Epithelial cell of proximal tubule (primary cell): ENCODE data around the gene IRX3. TPM values are rescaled to one million over a fixed set of nuclear protein-coding genes. Genes with fewer than 3 reads are reported as not detected.

Experiments
- DNase-seq: peaks from one replicate; pipeline ENCODE4 v3.0.0-alpha.2; 2011; ENCODE audit warnings: low read depth
- H3K4me3 ChIP-seq: 2 replicates; pipeline ENCODE4 v1.5.1; 2011; ENCODE audit warnings: low read depth, mild to moderate bottlenecking, low read length
- CTCF ChIP-seq: conservative IDR thresholded peaks from 2 replicates; pipeline ENCODE4 v1.5.1; 2012; ENCODE audit warnings: low read depth, mild to moderate bottlenecking, low read length
- total RNA-seq: library from RNA; depleted of rRNA; stranded (reverse); fragments of >200 nt; gene quantifications from 2 replicates; pipeline ENCODE4 v1.2.3, GENCODE V29; 2015

The IRX3 gene
- total RNA-seq, 1 donor from 2014 or later: 28.7 TPM

- no peak for DNase-seq
- no peak for TF ChIP-seq CTCF
- H3K4me3 ChIP-seq: no peak overlapping the region
These were observed 27.2 kb upstream of the IRX3 start for GRCh38 chr16:54313789-54314188.

GRCh38 chr16:54312502-54312991 is 26.0 kb upstream of the IRX3 start:
- no peak for DNase-seq
- no peak overlapping the region for H3K4me3 ChIP-seq
- TF ChIP-seq CTCF: no peak

GRCh38 chr16:54309341-54309740 is 22.8 kb upstream of the IRX3 start:
- TF ChIP-seq CTCF: no peak
- no peak for DNase-seq
- H3K4me3 ChIP-seq: no peak overlapping the region

- H3K4me3 ChIP-seq: no peak overlapping the region
- no peak for DNase-seq
- no peak for TF ChIP-seq CTCF
These were observed 18.5 kb upstream of the IRX3 start for GRCh38 chr16:54305080-54305479.

GRCh38 chr16:54303613-54304012 is 17.0 kb upstream of the IRX3 start:
- no peak for DNase-seq
- no peak overlapping the region for H3K4me3 ChIP-seq
- TF ChIP-seq CTCF: no peak

GRCh38 chr16:54297154-54297553 is 10.6 kb upstream of the IRX3 start:
- DNase-seq: no peak
- TF ChIP-seq CTCF: no peak
- H3K4me3 ChIP-seq: no peak overlapping the region

- no peak for DNase-seq
- no peak for TF ChIP-seq CTCF
- H3K4me3 ChIP-seq: no peak overlapping the region
These were observed 10.0 kb upstream of the IRX3 start for GRCh38 chr16:54296543-54296942.
